Pancreas (tissue), 10 donors: ENCODE measurements around the gene DIP2C. TPM values are rescaled to one million over a fixed set of nuclear protein-coding genes. Genes with fewer than 3 reads are reported as not detected.

Source experiments
- ATAC-seq, 4 donors: fragments of 200-7000 bp; cut with Tn5 transposase; one replicate each; pipeline versions ENCODE4 v1.8.0 to v1.9.1; 2020; ENCODE audit warnings: mild to moderate bottlenecking in 4 of 4, moderate library complexity in 4 of 4
- DNase-seq, 6 donors: peaks; one replicate each; pipeline ENCODE4 v3.0.0-alpha.2; 2020
- FAIRE-seq: peaks from 2 replicates; lab custom pipeline; 2012; peaks lifted over from hg19 to GRCh38; lab: Jason Lieb, UNC
- H3K27ac ChIP-seq, 4 donors: fragments of 200-600 bp; sonication (generic); 1 replicate in 3 of 4; 2 replicates in 1 of 4; pipeline versions ENCODE4 v1.5.0 to v1.8.0; 2020
- H3K27me3 ChIP-seq, 4 donors: fragments of 200-600 bp; one replicate each; pipeline ENCODE4 v1.8.0; 2021
- H3K36me3 ChIP-seq, 3 donors: fragments of 200-600 bp; sonication (generic) in 1 of 3; one replicate each; pipeline versions ENCODE4 v1.5.0 to v1.8.0; 2020 to 2021
- H3K4me1 ChIP-seq, 3 donors: fragments of 200-600 bp; one replicate each; pipeline ENCODE4 v1.8.0; 2021
- H3K4me3 ChIP-seq, 4 donors: fragments of 200-600 bp; sonication (generic) in 2 of 4; one replicate each; pipeline versions ENCODE4 v1.5.0 to v1.8.0; 2020 to 2021
- H3K9me3 ChIP-seq, 4 donors: fragments of 200-600 bp; one replicate each; pipeline ENCODE4 v1.8.0; 2021
- WGBS, 2 donors: extraction: QIAGEN DNeasy Blood & Tissue Kit; methylation state at CpG; one replicate each; pipeline ENCODE4 v1.1.7; 2013; 5-methylcytosine and 5-hydroxymethylcytosine counted together
- intact Hi-C, 3 donors: fragments of 100-400 bp; cut with DNase I; formaldehyde crosslinking; loops; one replicate each; pipeline versions ENCODE4 v1.11.1 to v1.14.2; 2022
- polyA plus RNA-seq, 2 donors: library from polyadenylated mRNA; stranded (reverse); fragments of 200-250 nt; gene quantifications; one replicate each; pipeline ENCODE4 v1.2.3, GENCODE V29; 2013
- total RNA-seq, 6 donors: library from RNA; stranded (reverse); fragmentation: NEBNext Ultra II Directional in 4 of 6; extraction: Animal tissue kit (Norgen Biotek cat#: 25700) in 4 of 6; gene quantifications; one replicate each; pipeline versions ENCODE4 v1.2.1 to v1.2.4, GENCODE V29; 2021 to 2023
- TF ChIP-seq, protein P1 (sequence below), 4 donors: fragments of 200-600 bp; sonication (generic) in 3 of 4; IDR thresholded peaks; one replicate each; pipeline versions ENCODE4 v1.5.0 to v1.8.0; 2021; ENCODE audit warnings: antibody characterized with exemption in 4 of 4
- donor health status: healthy with polysubstance abuse.
- donor health status: DM: no; HTN: no; CAD: no; lungs with moderate emphysema.
- donor health status: DM: no; HTN: no; CAD: no.
- donor health status: control.
- donor health status: control.
- donor health status: Bipolar disorder and iron deficiency.
- donor health status: DM: yes; HTN: yes; CAD: no.
- donor health status: DM: no; HTN: no; CAD: no.
- donor health status: DM: no; HTN: no; CAD: no.
- donor health status: DM: yes; HTN: yes; CAD: no.

DIP2C gene
- total and polyA plus RNA-seq, 8 donors = 4.3 to 11.8 (median 7.3) TPM

DNA sequence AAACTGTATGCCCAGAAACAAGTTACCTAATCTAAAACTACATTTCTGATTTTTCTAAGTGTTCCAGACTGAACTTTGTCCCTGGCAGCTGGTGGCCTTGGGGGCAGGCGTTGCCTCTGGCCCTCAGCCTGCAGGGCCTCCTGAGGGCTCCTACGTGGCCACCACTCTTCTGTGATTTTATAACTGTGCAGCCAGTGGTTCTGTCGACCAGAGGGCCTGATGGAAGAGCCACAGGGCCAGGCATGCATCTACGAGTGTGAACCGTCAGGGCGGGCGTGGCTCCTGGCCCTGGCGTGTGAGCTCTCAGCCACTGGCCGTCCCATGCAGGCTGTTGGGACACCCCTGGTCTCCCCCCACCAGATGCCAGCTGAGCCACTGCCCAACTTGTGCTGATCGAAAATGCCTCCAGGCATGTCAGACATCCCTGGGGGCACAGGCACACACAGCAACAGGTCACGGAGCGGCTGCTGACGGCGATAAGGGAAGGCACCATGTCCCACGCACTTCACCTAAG, 380.8 kb downstream of the DIP2C start:
- peak overlapping the region; percentile 63 to 88 (median 76) for H3K27ac ChIP-seq
- TF ChIP-seq, protein P1, sequence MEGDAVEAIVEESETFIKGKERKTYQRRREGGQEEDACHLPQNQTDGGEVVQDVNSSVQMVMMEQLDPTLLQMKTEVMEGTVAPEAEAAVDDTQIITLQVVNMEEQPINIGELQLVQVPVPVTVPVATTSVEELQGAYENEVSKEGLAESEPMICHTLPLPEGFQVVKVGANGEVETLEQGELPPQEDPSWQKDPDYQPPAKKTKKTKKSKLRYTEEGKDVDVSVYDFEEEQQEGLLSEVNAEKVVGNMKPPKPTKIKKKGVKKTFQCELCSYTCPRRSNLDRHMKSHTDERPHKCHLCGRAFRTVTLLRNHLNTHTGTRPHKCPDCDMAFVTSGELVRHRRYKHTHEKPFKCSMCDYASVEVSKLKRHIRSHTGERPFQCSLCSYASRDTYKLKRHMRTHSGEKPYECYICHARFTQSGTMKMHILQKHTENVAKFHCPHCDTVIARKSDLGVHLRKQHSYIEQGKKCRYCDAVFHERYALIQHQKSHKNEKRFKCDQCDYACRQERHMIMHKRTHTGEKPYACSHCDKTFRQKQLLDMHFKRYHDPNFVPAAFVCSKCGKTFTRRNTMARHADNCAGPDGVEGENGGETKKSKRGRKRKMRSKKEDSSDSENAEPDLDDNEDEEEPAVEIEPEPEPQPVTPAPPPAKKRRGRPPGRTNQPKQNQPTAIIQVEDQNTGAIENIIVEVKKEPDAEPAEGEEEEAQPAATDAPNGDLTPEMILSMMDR (IDR thresholded peaks at IDR 0.05) = no peak
- intact Hi-C loops = no loop called here
- ATAC-seq (peak; percentile 80 to 85 (median 84)), FAIRE-seq (no peak), DNase-seq (peak; percentile 71 to 88 (median 76))
- H3K9me3 ChIP-seq = no peaks in the 10 kb centered on the region
- WGBS, 2 donors = 21 to 32% methylated on average over 15 of the region's 15 CpGs
- no peaks in the 10 kb centered on the region for H3K36me3 ChIP-seq
- H3K4me1 ChIP-seq = peaks cover 24 to 44% (median 35%) of the 10 kb centered on the region in 3 donors
- peak overlapping the region in 2 of 4 donors; percentile 15 to 17 for H3K4me3 ChIP-seq
- no peaks in the 10 kb centered on the region for H3K27me3 ChIP-seq

DNA sequence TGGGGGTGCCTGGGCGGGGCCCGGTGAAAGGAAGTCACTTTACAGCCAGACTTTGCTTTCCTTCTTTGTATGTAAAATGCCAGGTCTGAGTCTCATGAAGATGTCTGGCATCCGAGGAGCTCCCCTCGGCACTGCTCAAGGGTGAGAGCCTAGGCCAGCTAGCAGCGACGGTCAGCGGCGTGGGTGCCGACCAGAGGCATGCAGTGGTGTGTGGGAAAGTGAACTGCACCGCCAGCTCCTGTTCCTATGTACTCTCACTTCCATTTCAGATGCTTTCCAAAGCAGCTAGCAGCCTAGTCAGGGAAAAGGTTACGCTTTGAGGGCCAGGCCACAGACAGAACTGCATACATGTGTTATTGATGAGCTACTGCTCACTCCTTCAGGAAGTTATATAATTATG, 381.4 kb downstream of the DIP2C start:
- no peaks in the 10 kb centered on the region for H3K9me3 ChIP-seq
- H3K36me3 ChIP-seq = no peaks in the 10 kb centered on the region
- no peaks in the 10 kb centered on the region for H3K27me3 ChIP-seq
- peak overlapping the region in 1 of 4 donors; percentile 17 for H3K4me3 ChIP-seq
- 38 to 43% methylated on average over 11 of the region's 11 CpGs for WGBS, 2 donors
- TF ChIP-seq, protein P1 (IDR thresholded peaks at IDR 0.05) = no peak
- H3K4me1 ChIP-seq = peaks cover 24 to 44% (median 35%) of the 10 kb centered on the region in 3 donors
- intact Hi-C loops = no loop called here
- DNase-seq (peak in 1 of 6 donors; percentile 19), FAIRE-seq (no peak), ATAC-seq (peak; percentile 14 to 67 (median 46))
- H3K27ac ChIP-seq = peak overlapping the region; percentile 63 to 88 (median 76)

DNA sequence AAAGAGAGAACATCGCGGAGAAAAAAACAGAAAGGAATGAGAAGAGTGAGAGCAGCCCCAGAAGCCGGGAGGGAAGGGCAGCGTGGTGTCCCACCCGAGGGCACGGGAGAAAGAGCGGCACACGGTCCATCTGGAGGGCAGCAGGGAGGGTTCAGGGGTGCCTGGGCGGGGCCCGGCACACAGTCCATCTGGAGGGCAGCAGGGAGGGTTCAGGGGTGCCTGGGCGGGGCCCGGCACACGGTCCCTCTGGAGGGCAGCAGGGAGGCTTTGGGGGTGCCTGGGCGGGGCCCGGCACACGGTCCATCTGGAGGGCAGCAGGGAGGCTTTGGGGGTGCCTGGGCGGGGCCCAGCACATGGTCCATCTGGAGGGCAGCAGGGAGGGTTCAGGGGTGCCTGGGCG, 381.8 kb downstream of the DIP2C start:
- DNase-seq (no peak), ATAC-seq (no peak), FAIRE-seq (no peak)
- H3K27ac ChIP-seq = peak overlapping the region; percentile 63 to 88 (median 76)
- H3K4me1 ChIP-seq = peaks cover 24 to 44% (median 35%) of the 10 kb centered on the region in 3 donors
- H3K36me3 ChIP-seq = no peaks in the 10 kb centered on the region
- no peak overlapping the region for H3K4me3 ChIP-seq
- intact Hi-C loops = no loop called here
- H3K27me3 ChIP-seq = no peaks in the 10 kb centered on the region
- TF ChIP-seq, protein P1 (IDR thresholded peaks at IDR 0.05) = no peak
- H3K9me3 ChIP-seq = no peaks in the 10 kb centered on the region
- 83 to 85% methylated on average over 18 of the region's 18 CpGs for WGBS, 2 donors

DNA sequence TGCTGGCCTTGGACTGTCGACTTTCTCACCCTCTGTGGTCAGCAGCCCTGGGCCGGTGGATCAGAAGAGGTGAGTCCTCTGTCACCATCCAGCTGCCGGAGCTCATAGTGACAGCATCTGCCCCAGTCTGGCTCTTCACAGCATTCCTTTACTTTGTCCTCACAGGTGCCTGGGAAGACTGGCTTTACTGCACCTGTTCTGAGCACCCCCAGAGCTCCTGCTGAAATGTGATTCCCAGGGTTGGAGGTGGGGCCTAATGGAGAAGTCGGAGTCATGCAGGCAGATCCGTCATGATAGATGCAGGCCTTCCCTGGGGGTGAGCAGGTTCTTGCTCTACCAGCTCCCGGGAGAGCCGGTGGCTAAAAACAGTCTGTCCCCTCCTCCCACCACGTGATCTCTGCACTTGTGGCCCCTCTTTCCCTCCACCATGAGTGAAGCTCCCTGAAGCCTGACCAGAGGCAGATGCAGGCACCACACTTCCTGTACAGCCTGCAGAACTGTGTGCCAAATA, 382.7 kb downstream of the DIP2C start:
- H3K27me3 ChIP-seq = no peaks in the 10 kb centered on the region
- FAIRE-seq (no peak), DNase-seq (peak in 4 of 6 donors; percentile 54 to 77 (median 56)), ATAC-seq (peak; percentile 38 to 63 (median 60))
- no peaks in the 10 kb centered on the region for H3K9me3 ChIP-seq
- intact Hi-C loops = no loop called here
- no peak overlapping the region for H3K4me3 ChIP-seq
- peaks cover 24 to 41% (median 35%) of the 10 kb centered on the region in 3 donors for H3K4me1 ChIP-seq
- no peaks in the 10 kb centered on the region for H3K36me3 ChIP-seq
- peak overlapping the region in 3 of 4 donors; percentile 69 to 88 (median 83) for H3K27ac ChIP-seq
- WGBS, 2 donors = 5 to 17% methylated on average over 8 of the region's 8 CpGs
- TF ChIP-seq, protein P1 (IDR thresholded peaks at IDR 0.05) = no peak
